Stimulated activated CD4-positive, alpha-beta T cell treated with anti-CD3 and anti-CD28 coated beads, Interleukin-15, amount 100 ng/mL, for 1 hour (primary cell): ENCODE data around the gene LCE1E.

Source experiments
- DNase-seq, 2 donors: peaks; one replicate each; pipeline ENCODE4 v3.0.0-alpha.2; 2020; ENCODE audit warnings: low read depth in 1 of 2, low spot score in 1 of 2

The LCE1E gene

DNA sequence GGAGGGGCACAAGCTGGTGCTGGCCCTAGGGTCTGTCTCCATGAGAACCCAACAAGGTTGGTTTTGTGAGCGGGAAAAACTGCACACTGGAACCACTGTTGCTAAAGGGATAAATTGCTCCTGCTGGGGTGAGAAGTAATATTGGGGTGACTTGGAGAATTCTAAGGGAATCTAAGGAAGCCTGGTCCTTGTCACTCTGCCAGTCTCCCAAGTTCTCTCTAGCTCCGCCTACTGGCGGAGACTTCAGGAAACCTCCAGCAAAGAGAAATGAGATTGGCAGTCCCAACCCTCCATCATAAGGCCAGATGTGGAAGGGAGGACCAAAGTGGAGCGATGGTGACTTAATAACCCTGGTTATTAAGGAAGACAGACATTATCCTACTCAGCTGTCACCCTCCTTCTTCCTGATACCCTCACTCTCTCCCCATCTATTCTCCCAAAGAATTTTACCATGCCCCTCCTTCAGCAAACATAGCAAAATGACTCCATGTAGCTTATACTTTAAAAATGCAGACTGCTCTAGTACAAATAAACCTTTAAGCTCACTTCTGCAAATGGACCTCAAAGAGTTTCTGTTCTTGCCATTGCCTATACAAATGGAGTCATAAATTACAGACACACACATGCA, 8.4 kb upstream of the LCE1E start:
- DNase-seq, result no peak

DNA sequence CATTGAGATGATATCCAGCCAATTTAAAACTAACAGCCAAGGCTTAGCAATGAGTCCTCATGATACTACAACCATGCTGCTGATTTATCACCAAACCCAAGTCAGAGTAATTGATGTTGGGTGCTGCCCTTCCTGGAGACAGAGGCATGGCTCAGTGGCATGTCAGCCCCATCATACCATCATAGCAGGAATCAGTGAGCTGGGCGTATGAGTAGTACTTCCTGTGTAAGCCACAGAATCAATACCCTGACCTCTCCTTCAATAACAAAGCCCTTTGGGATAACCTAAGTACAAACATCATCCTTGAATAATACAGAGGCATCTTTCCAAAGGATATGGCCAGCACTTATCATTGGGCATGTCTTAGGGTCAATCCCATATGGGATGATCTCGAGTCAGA, 3.0 kb upstream of the LCE1E start:
- DNase-seq, result no peak

DNA sequence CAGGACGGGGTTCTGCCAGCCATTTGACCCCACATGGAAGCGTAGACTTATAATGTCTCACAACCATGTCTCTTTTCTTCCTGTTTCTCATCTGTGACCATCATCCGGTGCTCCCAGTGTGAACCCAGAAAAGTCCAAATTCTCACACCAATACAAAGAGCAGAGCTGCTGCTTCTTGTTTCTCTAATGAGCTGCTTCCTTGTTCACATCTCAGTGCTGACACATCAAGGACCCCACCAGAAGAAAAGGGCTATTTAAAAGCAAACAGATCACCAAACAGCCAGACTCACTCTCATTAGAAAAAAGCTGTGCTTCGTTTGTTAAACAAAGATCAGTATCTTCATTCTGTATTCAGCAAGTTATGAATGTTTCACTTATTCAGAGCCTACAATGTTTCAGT, 9.6 kb downstream of the LCE1E start:
- no peak for DNase-seq

DNA sequence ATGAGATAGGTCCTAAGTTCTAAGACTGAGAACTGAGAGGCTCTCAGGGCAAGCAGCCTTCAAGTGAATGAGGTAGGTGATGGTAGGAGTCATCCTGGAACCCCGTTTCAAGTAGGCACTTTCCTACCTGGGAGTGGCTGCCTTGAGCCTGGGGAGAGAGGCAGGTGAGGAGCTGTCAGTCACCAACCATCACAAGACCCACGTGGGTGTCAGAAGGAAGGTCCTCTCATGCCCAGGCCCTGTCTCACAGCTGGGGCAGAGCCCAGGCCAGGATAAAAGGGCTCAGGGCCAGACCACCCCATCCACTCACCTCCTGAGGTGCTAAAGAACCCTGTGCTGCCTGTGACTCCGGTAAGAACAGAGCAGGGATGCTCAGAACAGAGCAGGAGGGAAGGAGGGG, 10.4 kb downstream of the LCE1E start, which contains the start of gene LCE1D:
Gene LCE1D, plus strand, starts transcription at position 301 of the 400 bp plus-strand sequence. CDS start 1,074 bp downstream, outside the sequence.
- DNase-seq, result no peak

DNA sequence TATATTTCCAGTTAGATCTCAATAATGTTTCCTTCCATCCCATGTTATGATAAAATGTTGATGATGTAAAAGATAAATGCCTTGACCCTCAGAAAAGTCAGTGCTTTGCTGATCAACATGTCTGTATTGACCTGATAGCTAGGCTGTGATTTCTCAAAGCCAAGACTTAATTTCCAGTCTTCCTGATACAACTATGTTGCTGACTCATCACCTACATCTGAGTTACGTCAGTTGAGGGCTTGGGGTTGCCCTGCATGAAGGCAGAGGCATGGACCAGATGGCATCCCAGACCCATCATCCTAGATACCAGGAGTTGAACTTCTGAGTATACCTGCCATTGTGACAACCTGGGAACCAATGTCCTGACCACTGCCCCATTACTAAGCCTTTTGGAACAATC, 15.3 kb downstream of the LCE1E start:
- DNase-seq, result no peak

DNA sequence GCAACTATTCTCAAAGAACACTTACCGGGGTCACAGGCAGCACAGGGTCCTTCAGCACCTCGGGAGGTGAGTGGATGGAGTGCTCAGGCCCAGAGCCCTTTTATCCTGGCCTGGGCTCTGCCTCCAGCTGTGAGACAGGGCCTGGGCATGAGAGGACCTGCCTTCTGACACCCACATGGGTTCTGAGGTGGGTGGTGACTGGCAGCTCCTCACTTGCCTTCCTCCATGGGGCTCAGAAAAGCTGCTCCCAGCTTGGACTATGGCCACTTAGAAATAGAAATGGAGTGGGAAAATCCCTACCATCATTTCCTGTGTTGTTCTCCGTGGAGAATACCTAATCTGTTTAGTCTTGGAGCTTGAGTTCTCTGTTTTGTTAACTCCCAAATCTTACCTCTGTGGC, 20.5 kb downstream of the LCE1E start, which contains the start of gene LCE1C:
Gene LCE1C, minus strand, starts transcription at position 76 of the 400 bp plus-strand sequence. CDS start 1,173 bp downstream, outside the sequence.
- DNase-seq, result no peak

DNA sequence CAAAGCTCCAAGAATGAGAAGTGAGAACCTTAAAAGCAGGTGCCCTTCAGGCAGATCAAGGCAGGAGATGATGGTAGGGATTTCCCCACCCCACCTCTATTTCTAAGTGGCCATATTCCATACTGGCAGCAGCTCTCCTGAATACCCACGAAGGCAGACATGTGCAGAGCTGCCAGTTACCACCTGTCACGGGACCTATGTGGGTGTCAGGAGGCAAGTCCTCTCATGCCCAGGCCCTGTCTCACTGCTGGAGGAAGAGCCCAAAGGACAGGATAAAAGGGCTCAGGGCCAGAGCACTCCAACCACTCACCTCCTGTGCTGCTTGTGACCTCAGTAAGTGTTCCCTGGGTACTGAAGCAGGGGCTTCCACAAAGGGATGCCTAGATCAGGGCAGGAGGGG, 25.0 kb downstream of the LCE1E start:
- no peak for DNase-seq

DNA sequence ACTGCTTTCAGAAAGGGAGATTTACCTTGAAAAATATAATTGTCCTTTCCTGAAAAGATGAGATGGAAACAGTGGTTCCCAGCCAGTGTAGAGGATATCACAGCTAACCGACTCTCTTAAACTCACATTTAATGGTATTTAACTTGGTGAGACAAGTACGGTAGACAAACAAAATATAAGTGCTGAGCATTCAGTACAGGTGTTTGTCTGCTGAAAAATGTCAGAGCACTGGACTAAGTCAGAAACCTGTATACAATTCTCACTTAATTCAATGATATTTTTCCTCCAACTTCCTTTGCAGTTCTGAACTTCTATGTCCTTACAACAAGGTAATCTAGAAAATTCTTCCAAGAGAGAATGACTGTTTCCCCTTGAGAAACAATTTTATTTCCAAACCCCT, 25.6 kb downstream of the LCE1E start, which contains the start of gene LCE1B:
Gene LCE1B, plus strand, starts transcription at position 301 of the 400 bp plus-strand sequence. CDS start 476 bp downstream, outside the sequence.
- no peak for DNase-seq

DNA sequence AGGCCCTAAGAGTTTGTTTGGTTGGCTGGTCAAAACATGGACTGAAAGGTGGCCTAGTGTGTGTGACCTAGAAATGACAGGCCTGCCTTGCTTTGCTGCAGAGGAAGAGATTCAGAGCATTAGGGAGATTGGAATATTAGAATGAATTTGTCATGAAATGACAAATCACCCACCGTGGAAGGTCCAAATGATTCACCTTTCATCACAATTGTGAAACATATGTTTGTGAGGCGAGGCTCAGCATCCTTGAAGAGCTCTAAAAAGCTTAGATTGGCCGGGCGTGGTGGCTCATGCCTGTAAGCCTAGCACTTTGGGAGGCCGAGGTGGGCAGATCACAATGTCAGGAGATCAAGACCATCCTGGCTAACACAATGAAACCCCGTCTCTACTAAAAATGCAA, 31.3 kb downstream of the LCE1E start:
- DNase-seq, result no peak

DNA sequence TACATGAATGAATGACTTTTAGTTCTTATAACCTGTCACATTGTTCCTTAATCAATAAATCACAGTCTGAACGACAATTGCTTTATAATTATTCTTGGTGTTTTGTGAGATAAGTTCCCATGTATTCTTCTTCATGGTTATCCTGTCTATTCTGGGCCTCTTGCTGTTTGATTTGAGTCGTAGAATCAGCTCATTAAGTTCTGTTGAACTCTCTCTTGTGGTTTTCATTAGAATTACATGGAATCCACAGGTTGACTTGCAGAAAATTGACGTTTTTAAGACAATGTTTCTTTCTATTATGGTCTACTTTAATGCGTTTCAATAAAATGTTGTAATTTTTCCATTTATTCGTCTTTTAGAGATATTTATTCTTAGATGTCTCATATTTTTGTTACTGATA, 37.2 kb downstream of the LCE1E start:
- DNase-seq, result no peak

DNA sequence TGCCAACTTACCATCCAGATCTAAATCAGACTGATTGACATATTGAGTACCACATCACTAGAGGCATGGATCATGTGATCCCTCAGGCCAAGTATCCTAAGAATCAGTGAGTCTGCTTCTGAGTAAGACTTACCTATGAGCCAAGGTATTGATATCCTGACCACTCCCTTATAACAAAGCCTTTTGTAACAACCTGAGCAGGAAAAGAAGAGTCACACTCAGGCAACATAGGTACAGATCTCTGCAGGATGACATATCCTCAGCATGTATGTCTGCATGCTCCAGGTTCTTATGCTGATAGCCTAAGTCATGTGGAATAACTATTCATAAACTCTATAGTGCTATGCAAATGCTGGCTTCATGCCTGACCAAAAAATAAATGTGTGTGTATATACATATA, 38.9 kb downstream of the LCE1E start:
- no peak for DNase-seq

DNA sequence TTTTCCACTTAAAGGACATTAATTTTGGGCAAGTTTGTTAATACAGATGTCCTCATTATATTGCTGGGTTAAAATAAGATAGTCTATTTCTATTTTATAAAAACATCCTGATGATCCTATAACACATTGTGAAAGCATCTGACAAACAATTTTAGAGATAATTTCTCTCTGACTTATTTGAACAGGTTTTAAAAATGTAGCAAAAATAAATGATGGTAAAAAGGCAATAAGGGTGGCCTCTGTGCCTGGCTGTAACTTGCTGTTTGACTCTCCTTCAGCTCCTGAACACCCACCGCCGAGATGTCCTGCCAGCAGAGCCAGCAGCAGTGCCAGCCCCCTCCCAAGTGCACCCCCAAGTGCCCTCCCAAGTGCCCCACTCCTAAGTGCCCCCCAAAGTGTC, 41.1 kb downstream of the LCE1E start, which contains the start of gene LCE1A:
Gene LCE1A, plus strand, starts transcription at position 301 of the 400 bp plus-strand sequence. Its CDS starts 0 bp downstream, at position 301.
- DNase-seq, result no peak

DNA sequence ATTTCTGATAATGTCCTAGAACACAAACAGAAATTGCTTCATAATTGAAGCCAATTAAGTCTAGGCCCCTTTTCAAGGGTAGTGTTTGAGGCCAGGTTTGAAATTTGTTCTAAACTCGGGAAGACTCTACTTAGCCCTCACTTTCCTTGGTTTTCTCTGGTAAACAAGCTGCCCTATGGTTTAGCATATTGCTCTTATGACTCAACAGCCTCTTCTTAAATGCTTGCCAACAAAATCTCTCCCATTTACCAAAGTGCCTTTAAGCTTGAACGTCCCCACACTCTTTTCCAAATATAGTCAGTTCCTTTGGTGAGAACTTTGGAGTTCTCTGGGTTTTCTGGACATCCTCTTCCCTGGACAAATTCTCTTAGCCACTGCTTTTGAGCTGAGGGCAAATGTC, 50.8 kb downstream of the LCE1E start:
- no peak for DNase-seq
